Measurements from ENCODE around the gene NHSL2.
"Not testable (repeated sequence)": the region's sequence is repeated elsewhere in the genome, so short reads cannot be mapped to it uniquely, and the experiment has no call there.

The NHSL2 gene

GRCh38 chrX:72058346-72058745 is 147.7 kb downstream of the NHSL2 start:
- not testable (repeated sequence) for H3K27ac ChIP-seq; DNase-seq (ENCODE audit: low read depth, low spot score)

GRCh38 chrX:72060196-72060920 is 149.7 kb downstream of the NHSL2 start:
- no peak for DNase-seq (ENCODE audit: low read depth, low spot score)
- no peak overlapping the region for H3K27ac ChIP-seq

- no peak for DNase-seq (ENCODE audit: low read depth, low spot score)
- H3K27ac ChIP-seq: no peak overlapping the region
Measured at GRCh38 chrX:72060921-72061490, 150.4 kb downstream of the NHSL2 start.

- no peak overlapping the region for H3K27ac ChIP-seq
- DNase-seq (ENCODE audit: low read depth, low spot score): no peak
Measured at GRCh38 chrX:72062916-72063315, 152.3 kb downstream of the NHSL2 start.

GRCh38 chrX:72069350-72070160 is 158.9 kb downstream of the NHSL2 start:
- H3K27ac ChIP-seq: no peak overlapping the region
- DNase-seq (ENCODE audit: low read depth, low spot score): no peak

GRCh38 chrX:72071213-72071612 is 160.6 kb downstream of the NHSL2 start:
- no peak for DNase-seq (ENCODE audit: low read depth, low spot score)

GRCh38 chrX:72073633-72074032 is 163.0 kb downstream of the NHSL2 start:
- no peak overlapping the region for H3K27ac ChIP-seq
- no peak for DNase-seq (ENCODE audit: low read depth, low spot score)

More at GRCh38 chrX:72071213-72071612, 160.6 kb downstream of the NHSL2 start:
- no peak overlapping the region for H3K27ac ChIP-seq

- no peak for DNase-seq (ENCODE audit: low read depth, low spot score)
Measured at GRCh38 chrX:72078411-72078810, 167.8 kb downstream of the NHSL2 start.

GRCh38 chrX:72079607-72080006 is 169.0 kb downstream of the NHSL2 start:
- no peak for DNase-seq (ENCODE audit: low read depth, low spot score)
- H3K27ac ChIP-seq: no peak overlapping the region

More at GRCh38 chrX:72078411-72078810, 167.8 kb downstream of the NHSL2 start:
- H3K27ac ChIP-seq: no peak overlapping the region

GRCh38 chrX:72080150-72080549 is 169.5 kb downstream of the NHSL2 start:
- H3K27ac ChIP-seq: no peak overlapping the region
- DNase-seq (ENCODE audit: low read depth, low spot score): no peak

GRCh38 chrX:72080800-72081199 is 170.2 kb downstream of the NHSL2 start:
- H3K27ac ChIP-seq: no peak overlapping the region
- no peak for DNase-seq (ENCODE audit: low read depth, low spot score)

- DNase-seq (ENCODE audit: low read depth, low spot score): no peak
- no peak overlapping the region for H3K27ac ChIP-seq
Measured at GRCh38 chrX:72081605-72082320, 171.1 kb downstream of the NHSL2 start.

- no peak overlapping the region for H3K27ac ChIP-seq
- no peak for DNase-seq (ENCODE audit: low read depth, low spot score)
Measured at GRCh38 chrX:72083291-72083690, 172.6 kb downstream of the NHSL2 start.

- H3K27ac ChIP-seq: no peak overlapping the region
- no peak for DNase-seq (ENCODE audit: low read depth, low spot score)
Measured at GRCh38 chrX:72084114-72084513, 173.5 kb downstream of the NHSL2 start.

GRCh38 chrX:72086995-72087394 is 176.3 kb downstream of the NHSL2 start:
- no peak overlapping the region for H3K27ac ChIP-seq
- no peak for DNase-seq (ENCODE audit: low read depth, low spot score)

- no peak for DNase-seq (ENCODE audit: low read depth, low spot score)
- no peak overlapping the region for H3K27ac ChIP-seq
Measured at GRCh38 chrX:72088761-72089160, 178.1 kb downstream of the NHSL2 start.

- DNase-seq (ENCODE audit: low read depth, low spot score): no peak
- no peak overlapping the region for H3K27ac ChIP-seq
Measured at GRCh38 chrX:72089254-72089653, 178.6 kb downstream of the NHSL2 start.

- H3K27ac ChIP-seq: no peak overlapping the region
- DNase-seq (ENCODE audit: low read depth, low spot score): no peak
Measured at GRCh38 chrX:72094894-72095293, 184.2 kb downstream of the NHSL2 start.

GRCh38 chrX:72095370-72095769 is 184.7 kb downstream of the NHSL2 start:
- H3K27ac ChIP-seq: no peak overlapping the region
- no peak for DNase-seq (ENCODE audit: low read depth, low spot score)

GRCh38 chrX:72097098-72097497 is 186.5 kb downstream of the NHSL2 start:
- no peak for DNase-seq (ENCODE audit: low read depth, low spot score)
- H3K27ac ChIP-seq: no peak overlapping the region
